Stimulated activated CD8-positive, alpha-beta memory T cell treated with anti-CD3 and anti-CD28 coated beads, Interleukin-7, amount 100 ng/mL, for 48 hours (primary cell): ENCODE results near the gene NHSL2.
"Not testable (repeated sequence)": the region's sequence is repeated elsewhere in the genome, so short reads cannot be mapped to it uniquely, and the experiment has no call there.

Source experiments
- DNase-seq, 2 donors: peaks; one replicate each; pipeline ENCODE4 v3.0.0-alpha.2; 2020; ENCODE audit warnings: low read depth in 1 of 2; ENCODE audit errors: extremely low read depth in 1 of 2

Gene NHSL2

DNA sequence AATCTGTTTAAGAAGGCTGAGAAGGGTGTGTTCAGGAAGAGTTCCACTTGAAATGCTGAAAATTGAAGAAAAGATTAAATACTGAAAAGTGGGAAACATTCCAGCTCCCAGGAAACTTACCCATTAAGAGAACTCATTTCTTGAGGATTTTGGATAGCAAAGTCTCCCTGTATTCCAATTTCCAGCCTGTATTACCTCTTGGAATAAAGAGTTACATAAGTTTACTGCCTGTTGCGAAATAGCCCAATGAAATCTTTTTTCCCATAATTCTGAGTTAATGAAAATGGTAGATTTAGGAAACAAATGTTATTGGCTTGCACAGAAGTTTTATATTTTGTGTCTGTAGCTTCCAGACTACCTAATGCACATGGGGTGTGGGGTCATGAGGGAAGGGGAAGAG, 12.0 kb downstream of the NHSL2 start:
- no peak for DNase-seq

DNA sequence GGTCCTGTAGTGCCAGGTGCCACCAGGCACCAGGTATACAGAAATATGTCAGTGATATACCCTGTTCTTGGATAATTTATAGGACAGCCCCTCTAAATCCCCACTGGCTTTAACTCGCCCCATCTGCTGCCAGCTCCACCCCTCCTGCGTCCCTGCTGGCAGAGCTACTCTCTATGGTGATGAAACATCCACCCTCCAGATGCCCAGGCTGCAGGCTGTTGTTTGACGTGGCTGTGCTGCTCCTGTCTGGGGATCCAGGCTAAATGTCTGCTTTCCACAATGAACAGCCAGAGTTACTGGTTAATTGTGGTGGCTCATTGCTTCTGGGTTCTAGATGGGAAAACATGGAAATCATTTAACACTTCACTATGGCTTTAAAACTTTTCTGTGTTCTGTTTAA, 12.9 kb downstream of the NHSL2 start:
- no peak for DNase-seq

DNA sequence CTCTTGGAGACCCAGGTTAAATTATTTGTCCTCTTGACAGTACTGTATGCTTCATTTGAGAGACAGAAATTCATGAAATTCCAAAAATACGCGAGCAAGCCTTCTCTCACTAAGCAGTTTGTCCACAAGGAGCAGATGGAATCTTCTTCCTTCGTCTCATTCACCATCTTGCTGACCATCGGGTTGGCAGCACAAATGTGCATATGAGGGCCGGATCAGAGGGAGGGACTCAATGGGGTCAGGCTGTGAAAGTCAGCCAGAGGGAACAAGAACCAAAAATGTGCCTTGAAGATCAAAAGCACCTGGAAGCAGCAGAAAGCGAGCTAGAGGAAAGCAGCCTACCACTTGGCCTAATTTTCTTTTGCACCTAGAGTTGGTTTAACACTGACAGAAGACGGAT, 16.4 kb downstream of the NHSL2 start:
- DNase-seq: no peak

DNA sequence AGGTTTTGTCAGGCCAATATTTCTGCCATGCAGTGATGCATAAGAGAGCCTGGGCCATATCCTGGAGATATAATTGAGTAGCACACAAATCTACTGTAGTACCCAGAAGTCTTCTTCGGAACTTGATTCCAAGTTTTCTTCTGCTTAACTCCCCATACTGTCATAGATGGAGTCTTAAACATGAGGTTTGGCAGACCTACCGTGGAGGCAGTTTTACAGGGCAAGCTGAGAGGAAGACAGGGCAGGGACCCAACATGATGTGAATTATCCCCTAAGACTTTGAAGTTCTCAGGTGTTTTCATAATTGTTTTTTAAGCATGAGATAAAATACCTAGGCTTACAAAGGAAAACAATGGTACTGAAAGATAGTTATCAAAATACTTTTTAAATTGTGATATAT, 18.2 kb downstream of the NHSL2 start:
- no peak for DNase-seq

DNA sequence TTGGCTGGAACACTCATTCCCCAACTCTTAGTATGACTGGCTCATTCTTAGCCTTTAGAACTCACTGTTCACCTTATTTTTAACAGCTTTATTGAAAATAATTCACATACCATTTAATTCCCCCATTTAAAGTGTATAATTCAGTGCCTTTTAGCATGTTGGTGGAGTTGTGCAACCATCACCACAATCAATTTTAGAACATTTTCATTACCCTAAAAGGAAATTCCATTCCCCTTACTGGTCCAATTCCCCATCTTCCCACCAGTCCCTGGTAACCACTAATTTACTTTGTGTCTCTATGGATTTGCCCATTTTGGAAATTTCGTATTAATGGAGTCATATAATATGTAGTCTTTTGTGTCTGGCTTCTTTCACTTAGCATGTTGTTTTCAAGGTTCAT, 19.7 kb downstream of the NHSL2 start:
- DNase-seq: no peak

DNA sequence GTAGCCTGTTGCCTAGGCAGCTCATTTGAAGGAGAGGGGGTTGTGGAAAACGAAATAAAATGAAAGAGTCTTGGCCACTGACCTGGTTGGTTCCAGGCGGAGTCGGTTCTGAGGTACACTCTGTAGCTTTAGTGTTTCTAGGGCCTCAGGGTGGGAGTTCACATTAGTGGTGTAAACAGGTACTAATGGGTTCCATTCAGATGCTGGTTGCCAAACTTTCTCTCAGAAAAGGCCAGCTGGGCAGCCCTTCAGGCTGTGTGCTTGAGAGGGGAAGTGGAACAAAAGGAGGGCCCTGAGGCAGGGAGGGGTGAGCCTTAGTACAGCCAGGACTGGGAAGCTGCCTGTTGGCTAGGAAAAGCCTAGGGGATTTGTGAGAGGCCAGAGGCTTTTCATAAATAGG, 24.8 kb downstream of the NHSL2 start:
- no peak for DNase-seq

DNA sequence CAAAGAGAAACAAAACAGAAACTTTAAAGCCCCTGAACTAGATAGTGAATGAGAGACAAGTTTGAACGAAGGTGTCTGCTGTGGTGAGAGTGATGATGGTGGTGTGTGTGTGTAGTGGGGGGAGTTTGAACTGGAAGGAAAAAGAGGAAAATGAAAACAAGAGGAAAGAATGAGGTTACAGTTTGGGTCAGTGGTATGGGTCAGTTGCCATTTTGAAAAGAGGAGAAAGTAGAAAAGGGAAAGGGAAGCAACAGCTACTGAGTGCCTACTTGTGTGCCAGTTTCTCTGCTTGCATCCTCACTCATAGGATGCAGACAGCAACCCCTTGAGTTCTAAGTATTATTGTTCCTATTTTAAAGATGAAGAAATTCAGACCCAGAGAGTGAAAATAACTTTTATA, 26.0 kb downstream of the NHSL2 start:
- DNase-seq: no peak

DNA sequence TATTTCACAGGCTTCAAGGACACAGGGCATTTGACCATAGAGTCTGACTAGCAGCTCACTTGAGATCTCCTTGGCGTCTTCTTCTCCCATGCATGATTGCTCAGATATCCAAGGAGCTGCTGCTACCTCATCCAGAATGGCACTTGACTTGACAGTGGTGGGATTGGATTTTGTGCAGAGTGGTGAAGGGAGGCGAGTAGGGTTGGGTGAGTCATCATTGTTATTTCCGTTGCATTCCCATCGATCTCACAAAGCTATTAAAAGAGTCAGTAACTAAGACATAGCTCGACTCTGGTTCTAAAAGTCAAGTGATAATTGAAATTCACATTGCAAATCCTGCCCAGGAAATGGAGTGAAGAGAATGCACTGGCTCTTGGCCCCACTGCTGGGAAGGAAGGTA, 27.7 kb downstream of the NHSL2 start:
- no peak for DNase-seq

DNA sequence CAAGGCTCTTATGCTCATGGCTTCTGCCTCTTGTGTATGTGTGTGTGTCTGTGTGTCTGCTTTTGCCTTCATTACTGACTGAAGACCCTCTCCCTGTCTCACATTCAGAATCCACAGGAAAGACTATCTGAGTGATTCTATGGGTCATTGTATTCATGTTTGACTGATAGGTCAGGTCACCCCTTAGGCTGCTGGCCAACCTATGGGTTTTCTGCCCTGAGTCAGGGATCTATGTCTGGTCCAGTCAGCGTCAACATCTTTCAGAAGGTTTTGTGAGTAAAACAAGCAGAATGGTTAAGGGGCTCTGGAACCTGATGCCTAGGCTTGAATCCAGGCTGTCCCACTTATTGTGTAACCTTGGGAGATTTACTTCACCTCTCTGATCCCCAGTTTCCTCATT, 30.5 kb downstream of the NHSL2 start:
- DNase-seq: no peak

DNA sequence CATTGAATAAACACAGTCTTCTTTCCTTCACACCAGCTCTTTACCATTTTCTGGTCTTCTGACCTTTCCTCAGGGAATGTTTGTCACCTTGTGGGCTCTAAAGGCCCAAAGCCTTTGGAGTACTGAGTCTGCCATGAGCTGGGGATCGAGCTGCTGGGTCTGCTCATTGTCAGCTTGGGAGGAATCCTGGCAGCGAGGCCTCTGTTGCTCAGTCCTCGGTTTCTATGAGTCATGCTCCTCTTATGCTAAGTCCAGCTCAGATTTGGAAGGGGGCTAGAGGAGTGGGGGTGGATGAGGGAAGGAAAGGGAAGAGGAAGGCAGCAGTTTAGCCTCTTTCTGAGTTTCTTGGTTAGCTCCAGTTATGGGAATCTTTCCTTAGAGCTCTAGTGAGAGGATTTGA, 31.1 kb downstream of the NHSL2 start:
- DNase-seq: no peak

DNA sequence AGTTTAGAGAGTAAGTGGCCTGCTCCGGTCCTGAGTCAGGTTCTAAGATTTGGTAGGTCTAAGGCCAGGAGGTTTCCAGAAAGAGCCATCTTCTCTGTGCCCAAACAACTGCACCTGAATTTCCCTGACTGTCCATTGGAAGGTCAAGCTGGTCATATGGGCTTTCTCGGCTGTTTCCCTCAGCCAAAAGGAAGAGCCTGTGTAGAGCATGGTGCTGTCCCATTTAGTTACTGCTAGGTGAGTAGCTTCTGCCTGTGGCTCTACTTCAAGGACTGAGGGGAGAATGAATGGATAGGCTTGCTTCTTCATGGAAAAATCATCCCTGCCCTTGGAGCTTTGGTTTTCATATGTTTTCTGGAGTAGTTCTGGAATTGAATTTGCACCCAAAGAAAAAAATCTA, 33.7 kb downstream of the NHSL2 start:
- no peak for DNase-seq

DNA sequence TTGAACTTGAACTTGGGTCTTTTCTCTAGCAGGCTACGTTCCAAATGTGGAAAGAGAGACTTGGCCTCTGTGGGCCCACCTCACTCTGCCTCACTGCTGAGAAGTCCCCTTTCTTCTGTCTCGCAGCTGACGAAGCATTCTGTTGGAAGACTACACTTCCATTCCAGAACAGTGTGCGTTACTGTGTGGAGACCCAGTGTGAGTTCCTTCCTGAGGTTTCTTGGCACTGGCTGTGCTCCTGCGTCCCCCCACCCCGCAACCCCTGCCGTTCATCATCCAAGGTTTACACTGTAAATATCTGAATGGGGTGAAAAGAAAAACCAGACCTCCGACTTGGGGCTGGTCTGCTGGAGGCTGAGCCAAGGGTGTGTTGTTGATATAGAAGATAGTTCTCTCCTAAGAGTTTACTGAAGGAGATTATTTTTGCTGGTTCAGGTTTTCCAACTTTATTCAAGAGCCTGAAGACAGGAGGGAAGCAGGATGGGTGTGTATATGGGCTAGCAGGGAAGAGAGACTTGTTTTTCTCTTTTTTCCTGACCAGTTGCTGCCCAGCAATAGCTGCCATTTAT, 34.7 kb downstream of the NHSL2 start:
- no peak for DNase-seq

DNA sequence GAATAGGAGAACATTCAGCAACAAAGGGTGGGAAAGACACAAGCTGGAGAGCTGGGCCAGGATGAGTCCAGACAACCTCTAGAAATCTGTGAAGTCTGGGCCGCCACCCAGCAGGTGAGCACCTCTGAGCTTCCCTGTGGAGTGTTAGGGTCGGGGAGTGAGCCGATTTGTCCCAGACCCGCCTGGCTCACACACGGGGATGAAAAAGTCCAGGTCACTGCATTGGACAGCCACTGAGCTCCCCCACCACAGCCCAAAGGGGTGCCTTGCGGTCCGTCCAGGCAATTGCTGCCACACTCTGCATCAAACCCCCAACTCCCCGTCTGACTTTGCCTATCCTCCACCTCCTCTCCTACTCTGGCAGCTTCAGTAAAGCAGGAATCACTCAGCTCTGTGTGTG, 38.7 kb downstream of the NHSL2 start:
- DNase-seq: no peak

DNA sequence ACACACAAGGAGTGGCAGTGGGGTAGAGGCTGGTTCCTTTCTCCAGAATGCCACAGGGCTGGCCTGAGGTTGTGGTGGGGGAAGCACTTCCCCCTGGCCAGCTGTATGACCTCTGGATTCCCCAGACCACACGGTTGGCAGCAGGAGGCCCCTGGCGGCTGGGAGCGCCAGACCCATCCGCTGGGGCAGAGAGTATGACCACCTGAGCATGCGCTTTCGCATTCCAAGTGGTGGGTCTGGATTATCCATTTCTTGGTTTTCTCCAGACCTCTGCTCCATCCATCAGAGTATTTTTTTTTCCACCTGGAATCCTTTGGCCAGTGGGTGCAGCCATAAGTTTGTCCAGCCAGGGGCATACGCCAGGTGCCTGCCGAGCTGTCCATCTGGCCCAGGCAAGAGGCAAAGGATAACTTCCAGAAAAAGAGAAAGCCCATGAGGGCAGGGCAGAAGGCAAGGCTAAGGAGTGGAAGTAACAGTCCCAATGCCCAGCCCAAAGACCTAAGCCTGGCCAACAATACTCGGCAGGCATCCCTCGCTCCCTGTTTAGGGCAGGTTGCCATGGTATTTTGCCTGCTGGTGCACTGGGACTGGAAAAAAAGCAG, 39.3 kb downstream of the NHSL2 start:
- DNase-seq: no peak

DNA sequence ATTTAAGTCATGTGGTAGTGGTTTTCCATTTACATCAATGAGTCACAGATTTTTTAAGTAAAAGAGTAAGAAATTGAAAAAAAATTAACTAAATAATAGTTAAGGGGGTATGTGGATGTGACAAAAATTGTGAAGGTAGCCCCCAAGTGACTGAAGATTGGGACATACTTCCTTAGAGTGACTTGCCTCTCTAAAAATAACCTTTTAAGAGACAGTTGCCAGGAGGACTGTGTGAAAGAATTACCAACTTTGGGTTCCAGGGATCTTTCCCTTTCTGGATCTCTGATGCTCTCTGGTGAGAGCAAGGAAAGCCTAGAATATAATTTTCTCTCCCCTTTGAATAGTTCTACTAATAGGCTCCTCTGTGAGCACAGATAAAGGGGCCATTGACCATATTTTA, 42.7 kb downstream of the NHSL2 start:
- no peak for DNase-seq

DNA sequence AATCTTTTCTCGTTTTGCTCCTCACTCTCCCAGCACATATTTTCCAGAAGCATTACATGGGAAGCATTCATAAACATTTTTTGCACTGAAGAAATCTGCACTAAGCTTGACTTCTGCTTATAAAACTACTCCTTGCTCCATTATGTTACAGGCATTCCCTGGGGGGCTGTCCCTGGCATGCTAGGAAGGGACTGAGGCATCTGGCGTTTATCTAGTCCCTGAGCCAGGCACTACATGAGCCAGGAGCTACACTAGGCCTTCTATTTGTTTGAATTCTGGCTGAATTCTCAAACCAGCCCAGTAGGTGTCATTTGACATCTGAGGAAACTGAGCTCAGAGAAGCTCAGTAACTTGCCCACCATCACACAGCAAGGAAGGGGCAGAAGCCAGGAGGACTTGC, 43.3 kb downstream of the NHSL2 start:
- DNase-seq: no peak

DNA sequence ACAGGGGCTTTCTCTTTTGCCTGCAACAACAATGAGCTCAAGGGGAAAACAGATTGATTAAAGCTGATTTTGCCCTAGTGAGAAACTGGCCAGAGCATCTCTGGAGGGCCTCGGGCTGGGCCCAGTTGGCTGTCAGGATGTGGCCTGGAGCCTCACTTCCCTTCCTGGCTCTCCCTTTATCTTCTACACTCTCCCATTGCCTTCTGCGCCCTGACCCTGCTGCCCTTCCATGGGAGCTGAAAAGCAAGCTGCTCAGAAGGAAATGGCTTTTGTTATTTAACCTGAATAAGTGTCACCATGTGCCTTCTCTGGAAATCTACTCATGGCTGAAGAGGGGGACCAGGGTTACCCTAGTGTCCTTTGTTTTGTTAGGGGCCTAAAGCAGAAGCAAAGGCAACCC, 43.8 kb downstream of the NHSL2 start:
- no peak for DNase-seq

DNA sequence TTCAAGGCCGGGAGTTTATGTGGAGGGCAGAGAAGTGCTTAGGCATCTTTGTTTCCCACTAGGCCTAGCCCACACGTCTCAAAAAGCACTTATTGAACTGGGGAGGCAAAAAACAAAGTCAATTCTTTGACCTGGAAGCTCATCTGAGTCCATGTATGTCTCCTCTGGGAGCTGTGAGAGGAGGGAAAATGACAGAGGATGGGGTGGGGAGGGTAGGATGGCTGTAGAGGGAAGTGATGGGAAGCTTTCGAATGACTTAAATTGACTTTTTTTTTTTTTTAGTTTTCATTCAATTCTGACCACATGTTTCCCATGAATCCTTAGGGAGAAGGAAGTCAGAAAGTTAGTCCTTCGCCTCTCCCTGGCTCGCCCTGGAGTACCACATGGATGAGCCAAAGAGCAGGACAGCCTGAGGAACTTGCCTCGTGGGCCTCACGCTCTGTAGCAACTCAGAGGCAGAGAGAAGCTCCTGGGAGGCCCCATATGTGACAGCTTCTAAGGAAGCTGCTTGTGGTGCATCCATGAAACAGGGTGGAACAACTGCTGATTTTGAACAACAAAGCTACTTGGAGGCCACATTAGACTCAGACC, 45.0 kb downstream of the NHSL2 start:
- DNase-seq: no peak

DNA sequence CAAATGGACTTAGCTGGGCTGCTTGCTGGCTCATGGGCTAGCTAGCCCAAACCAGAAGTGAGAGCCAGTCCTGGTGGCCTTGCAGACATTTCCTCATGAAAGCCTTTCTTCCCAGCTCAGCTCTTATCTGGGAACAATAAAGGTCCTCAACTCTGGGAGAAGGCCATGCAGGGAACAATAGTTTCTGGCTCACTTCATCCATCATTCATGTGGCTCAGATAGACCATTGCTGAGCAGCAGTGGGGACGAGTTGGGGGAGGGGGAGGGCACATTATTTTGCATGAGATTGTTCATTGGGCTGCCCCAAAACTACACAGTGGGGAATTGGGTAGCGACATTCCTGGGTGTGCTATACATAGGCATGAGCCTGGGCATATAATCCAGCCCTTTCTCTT, 47.6 kb downstream of the NHSL2 start:
- DNase-seq: no peak

DNA sequence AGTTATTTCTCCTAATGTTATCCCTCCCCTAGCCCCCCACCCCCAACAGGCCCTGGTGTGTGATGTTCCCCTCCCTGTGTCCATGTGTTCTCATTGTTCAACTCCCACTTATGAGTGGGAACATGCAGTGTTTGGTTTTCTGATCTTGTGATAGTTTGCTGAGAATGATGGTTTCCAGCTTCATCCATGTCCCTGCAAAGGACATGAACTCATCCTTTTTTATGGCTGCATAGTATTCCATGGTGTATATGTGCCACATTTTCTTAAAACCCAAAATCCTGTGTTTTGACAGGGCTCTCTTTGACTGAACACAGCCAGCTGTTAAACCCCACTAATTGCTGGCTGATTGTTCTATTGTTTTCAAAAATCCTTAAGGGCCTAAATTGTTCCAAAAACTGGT, 53.5 kb downstream of the NHSL2 start:
- not testable (repeated sequence) for DNase-seq

DNA sequence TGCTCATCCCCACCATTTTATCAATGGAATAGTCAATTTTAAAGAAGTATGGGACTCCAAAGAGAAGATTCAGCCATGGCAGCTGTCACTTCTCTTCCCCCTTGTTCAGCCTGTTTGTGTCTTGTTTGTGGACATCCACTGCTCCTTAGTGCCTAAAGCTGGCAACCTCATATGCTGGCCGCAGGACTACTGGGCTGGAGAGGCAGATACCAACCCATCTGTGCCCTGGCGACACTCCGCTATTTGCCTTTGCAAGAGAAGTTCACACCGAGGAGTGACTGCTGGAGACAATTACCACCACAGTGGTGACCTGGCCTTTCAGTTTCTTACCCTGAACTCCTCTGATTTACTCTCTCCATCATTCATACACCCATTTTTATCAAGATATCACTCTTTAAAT, 64.3 kb downstream of the NHSL2 start:
- DNase-seq: no peak

DNA sequence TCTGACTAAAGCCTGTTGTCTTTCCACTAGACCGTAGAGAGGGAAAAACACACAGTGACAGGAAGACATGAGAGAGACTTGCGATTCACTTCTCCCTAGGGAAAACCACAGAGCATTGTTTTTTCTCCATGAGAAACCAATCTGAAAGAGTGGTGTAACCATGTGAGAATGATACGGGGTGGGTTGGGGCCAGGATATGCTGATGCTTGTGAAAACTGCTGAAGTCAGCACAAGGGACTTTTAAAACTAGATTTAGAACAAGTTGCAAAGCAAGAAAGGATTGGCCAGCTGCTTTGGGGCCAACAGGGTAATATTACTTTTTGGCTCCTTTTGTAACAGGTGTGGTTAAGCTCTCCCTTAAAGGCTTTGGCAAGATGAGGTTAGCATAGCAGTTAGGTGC, 66.1 kb downstream of the NHSL2 start:
- no peak for DNase-seq

DNA sequence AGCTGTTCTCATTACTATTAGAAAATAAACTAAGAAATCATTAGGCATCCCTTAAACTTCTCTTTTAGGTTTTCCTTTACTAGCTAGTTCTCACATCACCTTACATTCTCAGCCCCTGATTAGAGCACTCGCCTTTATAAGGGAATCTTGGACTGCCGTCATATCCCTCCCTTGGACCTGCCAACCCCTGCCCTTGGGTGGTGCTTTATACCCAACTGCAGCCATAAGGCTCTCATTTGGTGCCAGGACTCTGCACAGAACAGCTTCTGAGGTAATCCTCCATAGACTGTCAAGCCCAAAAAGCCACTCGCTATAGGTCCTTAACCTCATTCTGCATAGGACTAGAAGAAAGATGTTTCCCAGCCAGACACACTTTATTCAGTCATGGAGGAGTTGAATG, 67.5 kb downstream of the NHSL2 start:
- no peak for DNase-seq
